Measurements from ENCODE around the gene WT1.
"Not testable (repeated sequence)": the region's sequence is repeated elsewhere in the genome, so short reads cannot be mapped to it uniquely, and the experiment has no call there.

Gene WT1

GRCh38 chr11:32385998-32386397 lies 49.3 kb downstream of the WT1 start:
- DNase-seq, result peak; percentile 16

- peak; percentile 61 for DNase-seq
Measured at GRCh38 chr11:32382339-32383049, 52.8 kb downstream of the WT1 start.

- DNase-seq, result no peak
Measured at GRCh38 chr11:32381179-32381578, 54.2 kb downstream of the WT1 start.

- DNase-seq, result no peak
Measured at GRCh38 chr11:32379719-32380118, 55.6 kb downstream of the WT1 start.

- no peak for DNase-seq
Measured at GRCh38 chr11:32375826-32376225, 59.5 kb downstream of the WT1 start.

- no peak for DNase-seq
Measured at GRCh38 chr11:32374261-32374711, 61.1 kb downstream of the WT1 start.

GRCh38 chr11:32369987-32370386 lies 65.4 kb downstream of the WT1 start:
- not testable (repeated sequence) for DNase-seq

- DNase-seq, result peak; percentile 47
Measured at GRCh38 chr11:32366666-32367065, 68.7 kb downstream of the WT1 start.

GRCh38 chr11:32365192-32365591 lies 70.1 kb downstream of the WT1 start:
- no peak for DNase-seq

- no peak for DNase-seq
Measured at GRCh38 chr11:32358729-32359128, 76.6 kb downstream of the WT1 start.

GRCh38 chr11:32353884-32354283 lies 81.5 kb downstream of the WT1 start:
- DNase-seq, result no peak

GRCh38 chr11:32348502-32348901 lies 86.8 kb downstream of the WT1 start:
- no peak for DNase-seq

GRCh38 chr11:32344946-32345345 lies 90.4 kb downstream of the WT1 start:
- DNase-seq, result no peak

GRCh38 chr11:32343325-32344008 lies 91.9 kb downstream of the WT1 start:
- DNase-seq, result no peak

GRCh38 chr11:32341620-32342613 lies 93.4 kb downstream of the WT1 start:
- no peak for DNase-seq

- DNase-seq, result no peak
Measured at GRCh38 chr11:32340181-32340580, 95.2 kb downstream of the WT1 start.
